Measurements from ENCODE around the gene VEZF1. TPM values are rescaled to one million over a fixed set of nuclear protein-coding genes. Genes with fewer than 3 reads are reported as not detected.

Gene VEZF1
- total and polyA plus RNA-seq, 10 donors: 10.0 to 59.9 (median 50.8) TPM

DNA sequence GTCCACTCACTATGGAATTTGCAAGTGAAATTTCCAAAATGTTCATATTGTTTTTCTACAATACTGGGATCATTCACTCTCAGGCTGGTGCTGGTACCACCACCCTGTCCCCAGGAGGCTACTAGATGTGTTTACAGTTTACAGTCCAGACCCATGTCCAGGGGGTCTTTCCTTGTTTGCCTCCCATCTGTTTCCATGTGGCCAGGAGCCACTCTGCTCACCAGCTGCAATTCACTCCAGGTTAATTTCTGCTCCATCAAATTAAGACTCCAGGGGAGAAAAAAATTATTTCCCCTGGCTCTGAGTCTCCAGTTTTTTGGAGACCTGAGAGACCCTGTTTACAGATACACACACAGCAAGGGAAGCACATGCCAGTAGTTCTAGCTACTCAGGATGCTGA lies 31.5 kb upstream of the VEZF1 start:
- intact Hi-C loops (cut with DNase I; ENCODE audit: low total_unique reads): no loop called here
- H3K4me3 ChIP-seq: no peak overlapping the region
- no peaks in the 10 kb centered on the region for H3K36me3 ChIP-seq
- no peaks in the 10 kb centered on the region for H3K4me1 ChIP-seq
- no peak overlapping the region for H3K27ac ChIP-seq
- TF ChIP-seq, protein P1, sequence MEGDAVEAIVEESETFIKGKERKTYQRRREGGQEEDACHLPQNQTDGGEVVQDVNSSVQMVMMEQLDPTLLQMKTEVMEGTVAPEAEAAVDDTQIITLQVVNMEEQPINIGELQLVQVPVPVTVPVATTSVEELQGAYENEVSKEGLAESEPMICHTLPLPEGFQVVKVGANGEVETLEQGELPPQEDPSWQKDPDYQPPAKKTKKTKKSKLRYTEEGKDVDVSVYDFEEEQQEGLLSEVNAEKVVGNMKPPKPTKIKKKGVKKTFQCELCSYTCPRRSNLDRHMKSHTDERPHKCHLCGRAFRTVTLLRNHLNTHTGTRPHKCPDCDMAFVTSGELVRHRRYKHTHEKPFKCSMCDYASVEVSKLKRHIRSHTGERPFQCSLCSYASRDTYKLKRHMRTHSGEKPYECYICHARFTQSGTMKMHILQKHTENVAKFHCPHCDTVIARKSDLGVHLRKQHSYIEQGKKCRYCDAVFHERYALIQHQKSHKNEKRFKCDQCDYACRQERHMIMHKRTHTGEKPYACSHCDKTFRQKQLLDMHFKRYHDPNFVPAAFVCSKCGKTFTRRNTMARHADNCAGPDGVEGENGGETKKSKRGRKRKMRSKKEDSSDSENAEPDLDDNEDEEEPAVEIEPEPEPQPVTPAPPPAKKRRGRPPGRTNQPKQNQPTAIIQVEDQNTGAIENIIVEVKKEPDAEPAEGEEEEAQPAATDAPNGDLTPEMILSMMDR (IDR thresholded peaks at IDR 0.05 in 8 of 11, conservative IDR thresholded peaks at IDR 0.05 in 3 of 11): no peak
- TF ChIP-seq POLR2AphosphoS5 (IDR thresholded peaks at IDR 0.05): no peak
- TF ChIP-seq POLR2A (IDR thresholded peaks at IDR 0.05): no peak
- H3K27me3 ChIP-seq (replicated peaks in 1 of 7): peaks cover 0 to 30% (median 0%) of the 10 kb centered on the region in 7 donors
- no peak for DNase-seq
- H3K9me3 ChIP-seq: no peaks in the 10 kb centered on the region

DNA sequence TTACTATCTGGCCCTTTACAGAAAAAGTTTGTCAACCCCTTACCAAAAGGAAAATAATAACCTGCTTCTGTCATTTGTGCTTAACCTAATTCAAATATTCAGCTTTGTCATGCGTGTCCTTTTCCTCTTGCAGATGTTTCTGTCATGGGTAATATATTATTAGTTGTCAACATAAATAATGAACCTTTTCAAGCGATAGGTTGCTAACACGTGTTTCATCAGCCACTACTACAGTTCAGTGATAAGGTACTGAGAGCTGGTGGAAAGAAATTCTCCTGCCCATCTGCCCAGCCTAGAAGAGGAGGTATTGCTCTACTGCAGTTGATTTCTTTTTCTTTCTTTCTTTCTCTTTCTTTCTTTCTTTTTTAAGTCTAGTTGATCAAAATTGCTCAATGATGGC lies 31.0 kb upstream of the VEZF1 start:
- peaks cover 0 to 26% (median 0%) of the 10 kb centered on the region in 7 donors for H3K27me3 ChIP-seq (replicated peaks in 1 of 7)
- H3K27ac ChIP-seq: no peak overlapping the region
- H3K9me3 ChIP-seq: no peaks in the 10 kb centered on the region
- intact Hi-C loops (cut with DNase I; ENCODE audit: low total_unique reads): no loop called here
- TF ChIP-seq POLR2A (IDR thresholded peaks at IDR 0.05): no peak
- TF ChIP-seq POLR2AphosphoS5 (IDR thresholded peaks at IDR 0.05): no peak
- TF ChIP-seq, protein P1 (IDR thresholded peaks at IDR 0.05 in 8 of 11, conservative IDR thresholded peaks at IDR 0.05 in 3 of 11): no peak
- no peaks in the 10 kb centered on the region for H3K4me1 ChIP-seq
- H3K4me3 ChIP-seq: no peak overlapping the region
- no peak for DNase-seq
- H3K36me3 ChIP-seq: no peaks in the 10 kb centered on the region
- 49 to 74% (median 52%) methylated on average over 3 of the region's 3 CpGs for WGBS, 5 donors

- Histone ChIP-seq H3K4me3 (no peak overlapping the region), H3K4me1 (peaks cover 8 to 23% (median 18%) of the 10 kb centered on the region in 6 donors), H3K27me3 (replicated peaks in 1 of 7) (no peaks in the 10 kb centered on the region), H3K9me3 (no peaks in the 10 kb centered on the region), H3K36me3 (peaks cover 0 to 7% (median 5%) of the 10 kb centered on the region in 6 donors), H3K27ac (no peak overlapping the region)
- DNase-seq: no peak
- intact Hi-C loops (cut with DNase I; ENCODE audit: low total_unique reads): no loop called here
- TF ChIP-seq, protein P1 (IDR thresholded peaks at IDR 0.05 in 8 of 11, conservative IDR thresholded peaks at IDR 0.05 in 3 of 11): no peak
- TF ChIP-seq POLR2A (IDR thresholded peaks at IDR 0.05) (no peak), POLR2AphosphoS5 (IDR thresholded peaks at IDR 0.05) (no peak)
- WGBS, 5 donors: 95 to 99% (median 97%) methylated on average over 10 of the region's 10 CpGs
Measured at GRCh38 chr17:58010067-58010799, 22.2 kb upstream of the VEZF1 start.

Measured in spleen (tissue), 11 donors.